WTC11 (cell line): Measurements from ENCODE around the gene CYP39A1. TPM values are rescaled to one million over a fixed set of nuclear protein-coding genes. Genes with fewer than 3 reads are reported as not detected.

Experiments
- AR ChIP-seq: fragments of 250-450 bp; sonication (Bioruptor Pico); IDR thresholded peaks from 2 replicates; pipeline ENCODE4 v1.9.0; 2021; ENCODE audit warnings: mild to moderate bottlenecking
- ARID4B ChIP-seq: sonication (generic); formaldehyde crosslinking; IDR thresholded peaks from 2 replicates; pipeline ENCODE4 v1.8.0; 2023; ENCODE audit warnings: missing genetic modification reagents, mild to moderate bottlenecking, borderline replicate concordance
- CREB1 ChIP-seq: sonication (generic); formaldehyde crosslinking; IDR thresholded peaks from 2 replicates; pipeline ENCODE4 v1.8.0; 2023; ENCODE audit warnings: mild to moderate bottlenecking, missing genetic modification reagents
- E2F4 ChIP-seq: sonication (generic); formaldehyde crosslinking; IDR thresholded peaks from 2 replicates; pipeline ENCODE4 v1.8.1; 2022; ENCODE audit warnings: low read depth, mild to moderate bottlenecking, moderate library complexity, missing genetic modification reagents, borderline replicate concordance
- ERG ChIP-seq: fragments of 250-450 bp; sonication (Bioruptor Pico); IDR thresholded peaks from 2 replicates; pipeline ENCODE4 v1.8.0; 2021; ENCODE audit warnings: mild to moderate bottlenecking
- FOXP4 ChIP-seq: sonication (generic); formaldehyde crosslinking; IDR thresholded peaks from 2 replicates; pipeline ENCODE4 v1.8.0; 2022; ENCODE audit warnings: mild to moderate bottlenecking, missing genetic modification reagents
- JAZF1 ChIP-seq: fragments of 250-450 bp; sonication (Bioruptor Pico); IDR thresholded peaks from 2 replicates; pipeline ENCODE4 v1.9.0; 2021; ENCODE audit warnings: moderate library complexity, mild to moderate bottlenecking, inconsistent platforms
- MAX ChIP-seq: sonication (generic); formaldehyde crosslinking; IDR thresholded peaks from 2 replicates; pipeline ENCODE4 v1.8.0; 2022; ENCODE audit warnings: mild to moderate bottlenecking, missing genetic modification reagents
- MXD4 ChIP-seq: fragments of 250-450 bp; sonication (Bioruptor Pico); IDR thresholded peaks from 2 replicates; pipeline ENCODE4 v1.8.0; 2021; ENCODE audit warnings: mild to moderate bottlenecking, moderate library complexity, borderline replicate concordance
- MYBL2 ChIP-seq: sonication (generic); formaldehyde crosslinking; IDR thresholded peaks from 2 replicates; pipeline ENCODE4 v1.8.1; 2023; ENCODE audit warnings: mild to moderate bottlenecking, moderate library complexity, missing genetic modification reagents
- SMAD3 ChIP-seq: sonication (generic); formaldehyde crosslinking; IDR thresholded peaks from 2 replicates; pipeline ENCODE4 v1.8.0; 2022; ENCODE audit warnings: missing genetic modification reagents, mild to moderate bottlenecking, borderline replicate concordance
- SMAD4 ChIP-seq: sonication (generic); formaldehyde crosslinking; IDR thresholded peaks from 2 replicates; pipeline ENCODE4 v1.8.0; 2022; ENCODE audit warnings: mild to moderate bottlenecking, missing genetic modification reagents
- SOX15 ChIP-seq: fragments of 250-450 bp; sonication (Bioruptor Pico); IDR thresholded peaks from 2 replicates; pipeline ENCODE4 v1.9.0; 2021; ENCODE audit warnings: mild to moderate bottlenecking
- TEAD1 ChIP-seq: sonication (generic); formaldehyde crosslinking; IDR thresholded peaks from 2 replicates; pipeline ENCODE4 v1.8.0; 2022; ENCODE audit warnings: mild to moderate bottlenecking, missing genetic modification reagents
- ZBTB43 ChIP-seq: sonication (generic); formaldehyde crosslinking; IDR thresholded peaks from 2 replicates; pipeline ENCODE4 v1.8.1; 2023; ENCODE audit warnings: mild to moderate bottlenecking, missing genetic modification reagents
- ZMAT4 ChIP-seq: fragments of 250-450 bp; sonication (Bioruptor Pico); IDR thresholded peaks from 2 replicates; pipeline ENCODE4 v1.9.0; 2021; ENCODE audit warnings: mild to moderate bottlenecking
- ZNF121 ChIP-seq: sonication (generic); formaldehyde crosslinking; IDR thresholded peaks from 2 replicates; pipeline ENCODE4 v1.8.0; 2023; ENCODE audit warnings: missing genetic modification reagents
- ZNF263 ChIP-seq: sonication (generic); formaldehyde crosslinking; IDR thresholded peaks from 2 replicates; pipeline ENCODE4 v1.8.1; 2022; ENCODE audit warnings: low read depth, mild to moderate bottlenecking, moderate library complexity, missing genetic modification reagents
- ZNF317 ChIP-seq: sonication (generic); formaldehyde crosslinking; IDR thresholded peaks from 2 replicates; pipeline ENCODE4 v1.8.1; 2023; ENCODE audit warnings: low read depth, mild to moderate bottlenecking, moderate library complexity, missing genetic modification reagents, borderline replicate concordance
- ZNF416 ChIP-seq: fragments of 250-450 bp; sonication (Bioruptor Pico); IDR thresholded peaks from 2 replicates; pipeline ENCODE4 v1.9.0; 2021; ENCODE audit warnings: mild to moderate bottlenecking, inconsistent platforms
- ZNF423 ChIP-seq: fragments of 250-450 bp; sonication (Bioruptor Pico); IDR thresholded peaks from 2 replicates; pipeline ENCODE4 v2.1.2; 2022; ENCODE audit warnings: mild to moderate bottlenecking, moderate library complexity
- ZNF512 ChIP-seq: sonication (generic); formaldehyde crosslinking; IDR thresholded peaks from 2 replicates; pipeline ENCODE4 v1.8.1; 2022; ENCODE audit warnings: missing genetic modification reagents, borderline replicate concordance
- total RNA-seq: library from RNA; stranded (reverse); gene quantifications from 3 replicates; pipeline ENCODE4 v1.2.3, GENCODE V29; 2021

The CYP39A1 gene
- total RNA-seq, 1 experiment from 2014 or later, result 1.6 TPM

- TF ChIP-seq ZBTB43 (CRISPR knock-in tag), result no peak
- TF ChIP-seq CREB1 (CRISPR knock-in tag), result no peak
- TF ChIP-seq ZNF423 (CRISPR knock-in tag), result no peak
- no peak for TF ChIP-seq ZNF263 (CRISPR knock-in tag)
- no peak for TF ChIP-seq ZNF512 (CRISPR knock-in tag)
- TF ChIP-seq ZMAT4, result no peak
- no peak for TF ChIP-seq MYBL2 (CRISPR knock-in tag)
- no peak for TF ChIP-seq SMAD4 (CRISPR knock-in tag)
- no peak for TF ChIP-seq AR (CRISPR knock-in tag)
- TF ChIP-seq FOXP4, result no peak
- TF ChIP-seq E2F4 (CRISPR knock-in tag), result no peak
- no peak for TF ChIP-seq MXD4 (CRISPR knock-in tag)
- peak; percentile 60; the same call in 1 of the 2 replicates for TF ChIP-seq MAX (CRISPR knock-in tag)
- TF ChIP-seq JAZF1 (CRISPR knock-in tag), result no peak
- TF ChIP-seq SMAD3 (CRISPR knock-in tag), result no peak
- no peak for TF ChIP-seq ZNF317
- no peak for TF ChIP-seq ZNF121 (CRISPR knock-in tag)
- TF ChIP-seq ZNF416 (CRISPR knock-in tag), result peak; percentile 88; the same call in 1 of the 2 replicates
- no peak for TF ChIP-seq SOX15
- TF ChIP-seq ARID4B (CRISPR knock-in tag), result peak; percentile 22; the same call in 1 of the 2 replicates
- no peak for TF ChIP-seq ERG (CRISPR knock-in tag)
- TF ChIP-seq TEAD1 (CRISPR knock-in tag), result no peak
Measured at GRCh38 chr6:46652603-46653438, at the start of gene CYP39A1, which contains the start of gene SLC25A27 (continued).
